HL-60 (cell line): ENCODE data around the gene CHRNG.

Experiments used
- DNase-seq, 2 experiments: peaks; one replicate each; pipeline ENCODE4 v3.0.0-alpha.2; 2010 to 2020; ENCODE audit warnings: low read depth in 1 of 2, low spot score in 1 of 2
- H3K27ac ChIP-seq: fragments of 250-450 bp; sonication (Bioruptor Pico); replicated peaks from 2 replicates; pipeline ENCODE4 v1.5.1; 2020; ENCODE audit warnings: mild to moderate bottlenecking, moderate library complexity
- H3K27me3 ChIP-seq: fragments of 250-450 bp; sonication (Bioruptor Pico); 2 replicates; pipeline ENCODE4 v1.5.1; 2021; ENCODE audit warnings: mild to moderate bottlenecking, moderate library complexity; ENCODE audit not compliant: insufficient read depth, poor library complexity, severe bottlenecking
- H3K4me3 ChIP-seq: replicated peaks from 2 replicates; pipeline ENCODE4 v1.5.1; 2011; ENCODE audit warnings: mild to moderate bottlenecking, control low read depth, low read length; ENCODE audit not compliant: insufficient read depth
- GABPA ChIP-seq: IDR thresholded peaks from 2 replicates; pipeline ENCODE4 v1.6.1; 2012; ENCODE audit warnings: low read depth
- POLR2AphosphoS5 ChIP-seq: IDR thresholded peaks from 2 replicates; pipeline ENCODE4 v1.6.1; 2012; ENCODE audit warnings: low read depth
- SPI1 ChIP-seq: IDR thresholded peaks from 2 replicates; pipeline ENCODE4 v1.6.1; 2012; ENCODE audit warnings: low read depth, mild to moderate bottlenecking, borderline replicate concordance
- TF ChIP-seq, protein P1 (sequence below): IDR thresholded peaks from one replicate; pipeline ENCODE4 v1.5.1; 2011; ENCODE audit warnings: low read length, control low read depth, inconsistent platforms; ENCODE audit not compliant: insufficient read depth
- TF ChIP-seq, protein P2 (sequence below): IDR thresholded peaks from 2 replicates; pipeline ENCODE4 v1.6.1; 2012; ENCODE audit warnings: low read depth; ENCODE audit not compliant: insufficient replicate concordance

The CHRNG gene

GRCh38 chr2:232502511-232502910 is 37.0 kb upstream of the CHRNG start:
- Histone ChIP-seq H3K27ac (no peak overlapping the region), H3K27me3 (peaks cover 43% of the 10 kb centered on the region), H3K4me3 (no peak overlapping the region)
- DNase-seq: no peak
- TF ChIP-seq POLR2AphosphoS5 (no peak), GABPA (no peak), SPI1 (no peak)
- TF ChIP-seq, protein P1, sequence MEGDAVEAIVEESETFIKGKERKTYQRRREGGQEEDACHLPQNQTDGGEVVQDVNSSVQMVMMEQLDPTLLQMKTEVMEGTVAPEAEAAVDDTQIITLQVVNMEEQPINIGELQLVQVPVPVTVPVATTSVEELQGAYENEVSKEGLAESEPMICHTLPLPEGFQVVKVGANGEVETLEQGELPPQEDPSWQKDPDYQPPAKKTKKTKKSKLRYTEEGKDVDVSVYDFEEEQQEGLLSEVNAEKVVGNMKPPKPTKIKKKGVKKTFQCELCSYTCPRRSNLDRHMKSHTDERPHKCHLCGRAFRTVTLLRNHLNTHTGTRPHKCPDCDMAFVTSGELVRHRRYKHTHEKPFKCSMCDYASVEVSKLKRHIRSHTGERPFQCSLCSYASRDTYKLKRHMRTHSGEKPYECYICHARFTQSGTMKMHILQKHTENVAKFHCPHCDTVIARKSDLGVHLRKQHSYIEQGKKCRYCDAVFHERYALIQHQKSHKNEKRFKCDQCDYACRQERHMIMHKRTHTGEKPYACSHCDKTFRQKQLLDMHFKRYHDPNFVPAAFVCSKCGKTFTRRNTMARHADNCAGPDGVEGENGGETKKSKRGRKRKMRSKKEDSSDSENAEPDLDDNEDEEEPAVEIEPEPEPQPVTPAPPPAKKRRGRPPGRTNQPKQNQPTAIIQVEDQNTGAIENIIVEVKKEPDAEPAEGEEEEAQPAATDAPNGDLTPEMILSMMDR: no peak
- TF ChIP-seq, protein P2, sequence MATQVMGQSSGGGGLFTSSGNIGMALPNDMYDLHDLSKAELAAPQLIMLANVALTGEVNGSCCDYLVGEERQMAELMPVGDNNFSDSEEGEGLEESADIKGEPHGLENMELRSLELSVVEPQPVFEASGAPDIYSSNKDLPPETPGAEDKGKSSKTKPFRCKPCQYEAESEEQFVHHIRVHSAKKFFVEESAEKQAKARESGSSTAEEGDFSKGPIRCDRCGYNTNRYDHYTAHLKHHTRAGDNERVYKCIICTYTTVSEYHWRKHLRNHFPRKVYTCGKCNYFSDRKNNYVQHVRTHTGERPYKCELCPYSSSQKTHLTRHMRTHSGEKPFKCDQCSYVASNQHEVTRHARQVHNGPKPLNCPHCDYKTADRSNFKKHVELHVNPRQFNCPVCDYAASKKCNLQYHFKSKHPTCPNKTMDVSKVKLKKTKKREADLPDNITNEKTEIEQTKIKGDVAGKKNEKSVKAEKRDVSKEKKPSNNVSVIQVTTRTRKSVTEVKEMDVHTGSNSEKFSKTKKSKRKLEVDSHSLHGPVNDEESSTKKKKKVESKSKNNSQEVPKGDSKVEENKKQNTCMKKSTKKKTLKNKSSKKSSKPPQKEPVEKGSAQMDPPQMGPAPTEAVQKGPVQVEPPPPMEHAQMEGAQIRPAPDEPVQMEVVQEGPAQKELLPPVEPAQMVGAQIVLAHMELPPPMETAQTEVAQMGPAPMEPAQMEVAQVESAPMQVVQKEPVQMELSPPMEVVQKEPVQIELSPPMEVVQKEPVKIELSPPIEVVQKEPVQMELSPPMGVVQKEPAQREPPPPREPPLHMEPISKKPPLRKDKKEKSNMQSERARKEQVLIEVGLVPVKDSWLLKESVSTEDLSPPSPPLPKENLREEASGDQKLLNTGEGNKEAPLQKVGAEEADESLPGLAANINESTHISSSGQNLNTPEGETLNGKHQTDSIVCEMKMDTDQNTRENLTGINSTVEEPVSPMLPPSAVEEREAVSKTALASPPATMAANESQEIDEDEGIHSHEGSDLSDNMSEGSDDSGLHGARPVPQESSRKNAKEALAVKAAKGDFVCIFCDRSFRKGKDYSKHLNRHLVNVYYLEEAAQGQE: no peak

DNA sequence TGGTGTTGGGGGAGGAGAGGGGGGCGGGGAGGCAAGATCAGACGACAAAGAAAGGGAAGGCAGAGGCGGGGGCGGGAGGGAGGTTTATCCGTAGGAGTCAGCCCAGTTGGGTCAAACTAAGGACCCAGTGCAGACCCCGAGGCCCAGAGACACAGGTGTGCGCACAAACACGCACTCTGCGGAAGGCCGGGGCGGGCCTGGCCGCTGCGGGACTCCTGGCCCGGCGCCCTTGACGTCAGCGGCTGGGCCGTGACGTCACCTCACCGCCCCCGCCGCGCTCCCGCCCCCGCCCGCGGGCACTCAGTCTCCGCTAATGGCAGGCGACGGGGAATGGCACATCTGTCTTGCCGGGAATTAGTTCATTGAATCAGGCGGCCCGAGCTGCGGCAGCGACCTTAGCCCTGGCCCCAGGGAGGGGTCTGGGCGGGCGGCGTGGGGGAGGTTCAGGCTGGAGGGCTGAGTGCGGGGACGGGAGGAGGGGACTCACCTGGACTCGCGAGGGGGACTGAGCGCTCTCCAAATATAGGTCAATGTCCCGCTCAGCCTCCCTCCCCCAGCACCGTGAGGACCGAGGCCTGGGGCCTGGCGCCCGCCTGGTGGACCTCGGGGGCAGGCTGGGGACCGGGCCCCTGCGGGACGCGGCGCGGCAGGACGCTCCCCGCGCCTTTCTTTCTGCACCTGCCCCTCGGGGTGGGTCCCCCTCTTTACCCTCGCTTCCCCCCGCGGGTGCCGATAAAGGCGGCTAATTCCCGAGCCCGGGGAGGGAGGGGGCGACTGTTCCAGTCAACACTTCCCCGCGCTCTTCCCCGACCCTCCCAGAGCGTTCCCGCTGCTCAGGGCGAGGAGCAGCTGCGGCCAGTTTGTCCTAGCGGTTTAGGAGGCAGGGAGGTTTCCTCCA is 36.3 kb upstream of the CHRNG start:
- Histone ChIP-seq H3K27ac (no peak overlapping the region), H3K27me3 (peaks cover 43% of the 10 kb centered on the region), H3K4me3 (no peak overlapping the region)
- TF ChIP-seq, protein P1: no peak
- TF ChIP-seq SPI1 (no peak), POLR2AphosphoS5 (no peak), GABPA (no peak)
- TF ChIP-seq, protein P2: no peak
- no peak for DNase-seq

- H3K27me3 ChIP-seq: peaks cover 43% of the 10 kb centered on the region
- no peak for DNase-seq
Observed at GRCh38 chr2:232503809-232504323, 35.6 kb upstream of the CHRNG start.

More at GRCh38 chr2:232503809-232504323, 35.6 kb upstream of the CHRNG start:
- Histone ChIP-seq H3K27ac (no peak overlapping the region), H3K4me3 (no peak overlapping the region)
- TF ChIP-seq GABPA: no peak
- TF ChIP-seq POLR2AphosphoS5: no peak
- TF ChIP-seq SPI1: no peak
- TF ChIP-seq, protein P1: no peak
- TF ChIP-seq, protein P2: no peak
